Activated naive CD4-positive, alpha-beta T cell treated with anti-CD3 and anti-CD28 coated beads, Interleukin-2, amount 10 ng/mL, durations not matched to agents 7 days and 5 days (primary cell): ENCODE data around the gene TUBA8.
"Not testable (repeated sequence)": the region's sequence is repeated elsewhere in the genome, so short reads cannot be mapped to it uniquely, and the experiment has no call there.

Experiments used
- CTCF ChIA-PET: fragments of 350-600 bp; sonication (Branson Sonifier 250); formaldehyde crosslinking; loops from one replicate; lab custom pipeline; 2021; ENCODE audit warnings: antibody characterized with exemption; lab: Charles Lee
- DNase-seq: peaks from one replicate; pipeline ENCODE4 v3.0.0-alpha.2; 2020
- H3K27ac Mint-ChIP-seq: one replicate; pipeline ENCODE4 v1.8.0; 2021; ENCODE audit warnings: mild to moderate bottlenecking, moderate library complexity, mixed read lengths
- H3K27me3 Mint-ChIP-seq: one replicate; pipeline ENCODE4 v1.8.0; 2021; ENCODE audit warnings: mild to moderate bottlenecking, mixed read lengths
- H3K36me3 Mint-ChIP-seq: one replicate; pipeline ENCODE4 v1.8.0; 2021; ENCODE audit warnings: mixed read lengths
- H3K4me1 Mint-ChIP-seq: one replicate; pipeline ENCODE4 v1.8.0; 2021; ENCODE audit warnings: mixed read lengths
- H3K4me3 Mint-ChIP-seq: one replicate; pipeline ENCODE4 v1.8.0; 2021; ENCODE audit warnings: mild to moderate bottlenecking, moderate library complexity, mixed read lengths
- H3K9me3 Mint-ChIP-seq: one replicate; pipeline ENCODE4 v1.8.0; 2021; ENCODE audit warnings: mixed read lengths

TUBA8 gene

DNA sequence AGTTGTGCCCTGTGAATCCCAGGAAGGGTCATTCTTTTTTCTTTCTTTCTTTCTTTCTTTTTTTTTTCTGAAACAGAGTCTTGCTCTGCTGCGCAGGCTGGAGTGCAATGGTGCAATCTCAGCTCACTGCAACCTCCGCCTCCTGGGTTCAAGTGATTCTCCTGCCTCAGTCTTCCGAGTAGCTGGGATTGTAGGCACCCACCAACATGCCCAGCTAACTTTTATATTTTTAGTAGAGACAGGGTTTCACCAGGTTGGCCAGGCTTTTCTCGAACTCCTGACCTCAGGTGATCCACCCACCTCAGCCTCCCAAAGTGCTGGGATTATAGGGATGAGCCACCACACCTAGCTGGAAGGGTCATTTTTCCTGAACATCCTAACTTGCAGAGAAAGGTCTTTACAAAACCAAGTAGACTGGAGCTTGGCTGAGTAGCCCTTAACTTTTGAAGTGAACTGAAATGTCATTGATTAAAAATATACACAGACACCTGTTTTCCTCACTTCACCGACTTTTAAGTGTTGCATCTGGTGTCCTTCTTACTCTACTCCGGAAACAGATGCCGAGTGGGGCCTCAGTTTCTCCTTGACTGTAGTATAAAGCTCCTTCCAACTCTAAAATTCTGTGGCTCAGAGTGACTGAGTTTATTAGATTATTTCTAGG is 39.2 kb upstream of the TUBA8 start:
- H3K36me3 Mint-ChIP-seq, H3K9me3 Mint-ChIP-seq, H3K27ac Mint-ChIP-seq, H3K4me3 Mint-ChIP-seq, DNase-seq, H3K4me1 Mint-ChIP-seq: not testable (repeated sequence)
- CTCF ChIA-PET: interaction anchor here (0.8 kb wide), 1 partner anchor 246 kb away, joined by 3 read pairs; no protein-coding TSS in a partner anchor
- H3K27me3 Mint-ChIP-seq: peaks cover 28% of the 10 kb centered on the region

DNA sequence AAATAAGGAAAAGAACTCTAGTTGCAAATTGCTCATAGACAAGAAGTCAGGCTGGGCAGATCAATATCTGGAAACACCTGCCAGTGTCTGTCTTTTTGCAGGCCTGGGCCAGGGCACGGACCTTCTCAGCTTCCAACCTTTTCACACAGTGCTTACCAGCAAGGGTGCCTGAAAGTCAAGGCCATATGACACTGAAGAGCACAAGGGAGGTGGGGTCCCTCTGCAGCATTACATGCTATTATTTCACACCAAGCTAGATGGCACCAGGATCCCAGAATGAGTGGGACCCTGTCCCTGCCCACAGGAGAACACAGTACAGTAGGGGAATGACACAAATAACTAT is 38.7 kb upstream of the TUBA8 start:
- H3K27me3 Mint-ChIP-seq: peaks cover 24% of the 10 kb centered on the region
- no peak overlapping the region for H3K4me3 Mint-ChIP-seq
- peaks cover 12% of the 10 kb centered on the region for H3K4me1 Mint-ChIP-seq
- no peak for DNase-seq
- no peak overlapping the region for H3K27ac Mint-ChIP-seq
- H3K9me3 Mint-ChIP-seq: no peaks in the 10 kb centered on the region
- H3K36me3 Mint-ChIP-seq: no peaks in the 10 kb centered on the region
- CTCF ChIA-PET: interaction anchor here (0.6 to 8.1 kb wide), 4 partner anchors 241 to 330 kb away, joined by 3 to 120 read pairs (median 4); no protein-coding TSS in a partner anchor

DNA sequence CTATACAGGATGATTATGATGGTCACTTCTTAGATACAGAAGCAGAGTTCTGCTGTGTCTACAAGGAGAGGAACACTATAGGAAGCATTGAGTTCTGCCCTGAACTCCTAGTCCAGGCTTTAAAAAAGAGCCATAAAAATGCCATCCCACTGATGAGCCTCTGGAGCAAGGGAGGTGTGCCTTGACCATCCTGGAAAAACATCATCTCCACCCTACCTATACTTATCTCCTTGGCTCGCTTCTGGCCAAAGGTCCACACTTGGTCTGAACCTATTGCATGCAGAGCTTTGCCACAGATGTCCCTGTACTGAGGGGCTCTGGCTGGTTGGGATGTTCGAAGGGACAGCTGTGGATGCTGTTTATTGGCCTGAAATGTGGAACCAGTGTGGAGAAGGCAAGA is 37.1 kb upstream of the TUBA8 start:
- Mint-ChIP-seq H3K27me3 (peaks cover 8% of the 10 kb centered on the region), H3K36me3 (peaks cover 1% of the 10 kb centered on the region), H3K4me1 (peaks cover 19% of the 10 kb centered on the region), H3K4me3 (no peak overlapping the region), H3K9me3 (no peaks in the 10 kb centered on the region), H3K27ac (no peak overlapping the region)
- DNase-seq: no peak
- CTCF ChIA-PET: interaction anchor here (0.9 to 8.1 kb wide), 3 partner anchors 49 to 331 kb away, joined by 3 to 120 read pairs (median 4); partner anchors contain the start of gene MICAL3

DNA sequence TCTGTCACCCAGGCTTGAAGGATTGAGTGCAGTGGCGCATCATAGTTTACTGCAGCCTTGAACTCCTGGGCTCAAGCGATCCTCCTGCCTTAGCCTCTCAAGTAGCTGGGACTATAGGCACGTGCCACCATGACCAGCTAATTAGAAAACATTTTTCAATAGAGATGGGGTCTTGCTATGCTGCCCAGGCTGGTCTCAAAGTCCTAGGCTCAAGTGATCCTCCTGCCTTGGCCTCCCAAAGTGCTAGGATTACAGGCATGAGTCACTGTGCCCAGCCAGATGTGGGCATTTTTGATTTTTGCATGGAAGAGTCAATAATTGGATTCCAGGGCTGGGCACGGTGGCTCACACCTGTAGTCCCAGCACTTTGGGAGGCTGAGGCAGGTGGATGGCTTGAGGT is 36.7 kb upstream of the TUBA8 start:
- not testable (repeated sequence) for H3K4me3 Mint-ChIP-seq, H3K9me3 Mint-ChIP-seq, H3K27ac Mint-ChIP-seq, H3K36me3 Mint-ChIP-seq, DNase-seq, H3K27me3 Mint-ChIP-seq
- CTCF ChIA-PET: interaction anchor here (0.9 to 8.1 kb wide), 3 partner anchors 49 to 332 kb away, joined by 3 to 120 read pairs (median 17); partner anchors contain the start of gene MICAL3
- peaks cover 23% of the 10 kb centered on the region for H3K4me1 Mint-ChIP-seq

DNA sequence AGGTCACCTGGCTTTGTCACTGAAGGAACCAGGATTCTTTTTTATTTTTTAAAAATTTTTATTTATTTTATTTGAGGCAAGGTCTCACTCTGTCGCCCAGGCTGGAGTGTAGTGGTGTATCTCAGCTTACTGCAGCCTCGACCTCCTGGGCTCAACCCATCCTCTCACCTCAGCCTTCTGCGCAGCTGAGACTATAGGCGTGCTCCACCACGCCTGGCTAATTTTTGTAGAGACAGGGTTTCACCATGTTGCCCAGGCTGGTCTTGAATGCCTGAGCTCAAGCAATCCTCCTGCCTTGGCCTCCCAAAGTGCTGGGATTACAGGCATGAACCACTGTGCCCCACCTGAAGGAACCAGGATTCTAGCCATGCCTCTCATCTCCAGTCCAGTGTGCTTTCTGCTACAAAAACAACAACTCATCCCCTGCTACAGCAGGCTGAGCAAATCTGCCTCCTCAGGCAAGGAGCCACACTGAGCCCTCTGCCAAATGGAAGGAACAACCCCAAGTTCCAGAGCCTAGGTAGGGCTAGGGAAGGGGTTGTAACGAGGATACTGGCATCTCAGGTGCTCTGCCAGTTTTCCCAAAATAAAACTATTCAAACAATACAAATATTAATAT is 35.4 kb upstream of the TUBA8 start:
- Mint-ChIP-seq H3K9me3 (no peaks in the 10 kb centered on the region), H3K27ac (no peak overlapping the region), H3K27me3 (peaks cover 4% of the 10 kb centered on the region), H3K4me3 (no peak overlapping the region), H3K4me1 (peaks cover 34% of the 10 kb centered on the region), H3K36me3 (peaks cover 10% of the 10 kb centered on the region)
- DNase-seq: no peak
- CTCF ChIA-PET: interaction anchor here (0.6 to 8.1 kb wide), 15 partner anchors 13 to 436 kb away, joined by 3 to 120 read pairs (median 4); no protein-coding TSS in a partner anchor

DNA sequence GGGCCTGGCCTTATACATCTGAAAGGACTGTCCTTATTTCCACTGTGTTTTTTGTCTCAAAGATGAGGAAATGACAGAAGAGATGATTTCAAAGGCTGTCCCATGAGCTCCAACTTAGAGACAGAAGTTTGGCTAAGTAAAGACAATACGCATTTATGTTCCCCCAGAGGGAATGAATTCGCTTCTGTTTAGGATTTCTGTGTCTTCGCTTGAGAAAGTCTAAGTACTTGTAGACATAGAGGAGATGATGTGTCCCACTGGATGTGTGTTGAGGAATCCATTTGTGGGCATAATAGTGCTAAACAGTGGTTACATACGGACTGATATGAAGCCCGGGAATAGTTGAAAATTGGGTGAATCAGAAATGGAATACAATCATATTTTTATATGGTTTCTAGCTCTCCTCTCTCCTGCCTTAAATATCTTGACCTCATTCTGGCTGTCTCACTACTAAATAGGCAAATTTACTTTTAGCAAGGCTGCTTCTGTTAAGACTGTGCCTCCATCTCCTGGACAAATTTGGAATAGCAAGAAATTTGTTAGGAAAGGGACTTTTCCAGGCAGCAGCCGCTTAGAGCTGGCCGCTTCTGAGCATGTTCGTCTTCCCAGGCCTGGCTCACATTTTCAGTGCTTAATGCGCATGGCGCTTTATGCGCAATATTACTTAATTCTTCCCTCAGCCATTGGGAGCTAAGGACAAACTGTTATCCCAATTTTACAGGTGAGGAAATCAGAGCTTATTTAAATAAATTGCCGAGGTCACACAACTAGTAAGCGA is 34.7 kb upstream of the TUBA8 start:
- Mint-ChIP-seq H3K9me3 (no peaks in the 10 kb centered on the region), H3K4me1 (peaks cover 40% of the 10 kb centered on the region), H3K27me3 (peaks cover 4% of the 10 kb centered on the region), H3K36me3 (peaks cover 16% of the 10 kb centered on the region), H3K4me3 (peak overlapping the region; percentile 58), H3K27ac (peak overlapping the region; percentile 50)
- CTCF ChIA-PET: interaction anchor here (0.6 to 8.1 kb wide), 25 partner anchors 13 to 522 kb away, joined by 3 to 120 read pairs (median 4); partner anchors contain the start of gene USP18
- DNase-seq: peak; percentile 44

DNA sequence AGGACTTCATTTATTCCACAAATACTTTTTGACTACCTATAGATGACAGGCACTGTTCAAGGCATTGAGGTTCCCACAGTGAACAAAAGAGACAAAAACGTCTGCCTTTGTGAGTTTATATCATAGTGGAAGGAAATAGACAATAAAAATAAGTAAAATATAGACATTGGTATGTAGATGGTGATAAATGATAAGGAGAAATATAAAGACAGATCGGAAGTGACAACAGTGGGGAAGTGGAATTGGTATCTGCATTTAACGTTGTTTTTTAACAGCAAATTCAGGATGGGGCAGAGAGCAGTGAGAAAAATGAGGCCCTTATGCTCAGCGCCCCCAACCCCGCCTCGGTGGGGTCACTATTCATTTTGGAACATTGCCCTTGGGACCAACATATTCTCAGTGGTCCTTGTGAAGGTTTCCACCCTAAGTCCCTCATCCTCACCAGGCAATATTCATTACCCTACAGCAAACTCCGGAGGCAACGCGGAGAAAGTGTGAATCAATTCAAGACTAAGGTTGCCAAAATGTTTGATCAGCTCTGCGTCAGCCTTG is 33.4 kb upstream of the TUBA8 start:
- CTCF ChIA-PET: interaction anchor here (0.6 to 8.1 kb wide), 12 partner anchors 12 to 523 kb away, joined by 3 to 120 read pairs (median 6); no protein-coding TSS in a partner anchor
- H3K4me3 Mint-ChIP-seq: peak overlapping the region; percentile 84
- no peaks in the 10 kb centered on the region for H3K9me3 Mint-ChIP-seq
- H3K27ac Mint-ChIP-seq: peak overlapping the region; percentile 92
- H3K27me3 Mint-ChIP-seq: no peaks in the 10 kb centered on the region
- DNase-seq: no peak
- peaks cover 28% of the 10 kb centered on the region for H3K36me3 Mint-ChIP-seq
- H3K4me1 Mint-ChIP-seq: peaks cover 50% of the 10 kb centered on the region

DNA sequence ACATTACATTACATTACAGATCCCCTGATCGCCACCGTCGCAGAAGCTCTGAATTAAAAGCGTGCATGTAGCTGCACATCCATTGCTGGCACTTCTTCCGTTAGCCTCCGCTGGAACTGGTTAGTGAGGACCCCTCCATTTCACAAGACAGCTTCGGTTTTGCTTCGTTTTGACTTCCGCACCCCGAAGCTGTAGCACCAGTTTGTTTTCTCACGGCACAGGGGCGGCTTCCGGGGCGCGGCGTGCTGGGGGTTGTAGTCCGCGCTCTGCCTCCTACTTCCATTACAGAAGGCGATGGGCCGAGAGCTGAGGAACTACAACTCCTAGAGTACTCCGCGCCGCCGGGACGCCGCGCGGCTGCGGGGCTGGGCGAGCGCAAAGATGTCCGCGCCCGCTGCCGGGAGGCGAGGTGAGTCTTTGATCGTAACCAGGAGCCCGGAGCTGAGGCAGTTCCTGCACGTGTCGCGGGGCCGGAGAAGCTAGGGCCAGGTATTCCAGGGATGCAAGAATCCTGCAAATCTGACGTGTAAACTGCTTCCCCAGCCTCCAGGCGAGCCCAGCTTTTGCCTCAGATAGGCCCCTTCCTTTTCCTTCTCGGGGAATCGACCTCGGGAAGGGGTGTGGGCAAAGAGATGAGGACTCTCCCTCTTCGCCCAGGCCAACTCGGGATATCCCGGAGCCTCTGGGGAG is 32.8 kb upstream of the TUBA8 start, which contains the start of gene PEX26:
TSS of gene PEX26 (plus strand) at position 352 of the 690 bp plus-strand sequence. CDS start 387 bp downstream, outside the sequence.
- H3K4me3 Mint-ChIP-seq: peak within 1 kb of the TSS; percentile 84
- CTCF ChIA-PET: interaction anchor here (0.6 to 8.1 kb wide), 5 partner anchors 11 to 333 kb away, joined by 3 to 120 read pairs (median 3); no protein-coding TSS in a partner anchor
- H3K36me3 Mint-ChIP-seq: peaks cover 34% of the 10 kb centered on the region
- H3K4me1 Mint-ChIP-seq: peaks cover 55% of the 10 kb centered on the region
- no peaks in the 10 kb centered on the region for H3K27me3 Mint-ChIP-seq
- peak within 1 kb of the TSS; percentile 92 for H3K27ac Mint-ChIP-seq
- no peaks in the 10 kb centered on the region for H3K9me3 Mint-ChIP-seq
- peak; percentile 98 for DNase-seq

DNA sequence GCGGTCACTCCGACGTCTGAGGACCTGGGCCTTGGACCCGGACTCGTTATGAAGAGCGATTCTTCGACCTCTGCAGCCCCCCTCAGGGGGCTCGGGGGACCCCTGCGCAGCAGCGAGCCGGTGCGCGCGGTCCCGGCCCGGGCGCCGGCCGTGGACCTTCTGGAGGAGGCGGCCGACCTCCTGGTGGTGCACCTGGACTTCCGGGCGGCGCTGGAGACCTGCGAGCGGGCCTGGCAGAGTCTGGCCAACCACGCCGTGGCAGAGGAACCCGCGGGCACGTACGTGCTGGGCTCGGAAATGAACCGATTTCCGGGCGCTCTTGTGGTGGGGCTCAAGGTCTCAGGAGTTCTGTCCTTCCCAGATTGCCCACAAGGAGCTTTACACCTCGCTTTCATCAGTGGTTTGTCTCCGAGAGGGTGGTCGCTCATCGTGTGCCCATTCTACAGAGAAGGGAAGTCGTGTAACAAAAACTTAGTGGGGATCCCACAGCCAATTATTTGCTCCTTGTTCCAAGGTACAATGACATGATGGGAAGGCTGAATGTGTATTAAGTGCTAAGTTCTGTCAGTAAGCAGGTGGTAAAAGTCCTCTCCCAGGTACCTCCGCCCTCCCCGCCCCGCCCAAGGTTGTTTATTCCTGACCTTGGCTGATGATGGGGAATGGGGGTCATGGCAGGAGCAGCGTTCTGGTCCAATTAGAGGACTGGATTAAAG is 32.1 kb upstream of the TUBA8 start:
- CTCF ChIA-PET: interaction anchor here (1.0 to 8.1 kb wide), 5 partner anchors 10 to 293 kb away, joined by 3 to 120 read pairs (median 5); partner anchors contain the start of gene USP18
- H3K4me1 Mint-ChIP-seq: peaks cover 55% of the 10 kb centered on the region
- H3K4me3 Mint-ChIP-seq: peak overlapping the region; percentile 84
- peaks cover 38% of the 10 kb centered on the region for H3K36me3 Mint-ChIP-seq
- H3K27me3 Mint-ChIP-seq: no peaks in the 10 kb centered on the region
- H3K27ac Mint-ChIP-seq: peak overlapping the region; percentile 92
- H3K9me3 Mint-ChIP-seq: no peaks in the 10 kb centered on the region
- peak; percentile 68 for DNase-seq

DNA sequence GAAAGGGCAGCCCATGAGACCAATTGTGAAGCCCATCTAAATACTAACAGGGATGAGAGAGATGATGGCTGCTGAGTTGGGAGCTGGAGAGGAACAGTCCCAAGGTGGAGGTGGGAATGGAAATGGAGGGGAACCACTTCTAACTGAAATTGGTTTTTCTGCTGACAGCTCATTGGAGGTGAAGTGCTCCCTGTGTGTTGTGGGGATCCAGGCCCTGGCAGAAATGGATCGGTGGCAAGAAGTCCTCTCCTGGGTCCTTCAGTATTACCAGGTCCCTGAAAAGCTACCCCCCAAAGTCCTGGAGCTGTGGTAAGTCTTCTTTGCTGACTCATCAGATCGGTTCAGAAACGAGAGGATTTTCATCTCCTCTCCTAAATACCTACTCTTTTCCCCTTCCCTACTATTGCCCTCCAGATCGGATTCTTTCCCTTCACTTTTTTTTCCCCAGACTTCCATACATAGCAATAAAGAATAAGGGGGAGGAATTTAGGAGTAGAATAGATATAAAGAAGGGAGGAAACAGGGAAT is 30.8 kb upstream of the TUBA8 start:
- CTCF ChIA-PET: interaction anchor here (0.7 to 8.1 kb wide), 5 partner anchors 9 to 249 kb away, joined by 3 to 120 read pairs (median 3); partner anchors contain the start of gene USP18
- no peaks in the 10 kb centered on the region for H3K27me3 Mint-ChIP-seq
- peaks cover 44% of the 10 kb centered on the region for H3K36me3 Mint-ChIP-seq
- no peaks in the 10 kb centered on the region for H3K9me3 Mint-ChIP-seq
- H3K27ac Mint-ChIP-seq: no peak overlapping the region
- peak overlapping the region; percentile 1 for H3K4me3 Mint-ChIP-seq
- no peak for DNase-seq
- H3K4me1 Mint-ChIP-seq: peaks cover 55% of the 10 kb centered on the region

DNA sequence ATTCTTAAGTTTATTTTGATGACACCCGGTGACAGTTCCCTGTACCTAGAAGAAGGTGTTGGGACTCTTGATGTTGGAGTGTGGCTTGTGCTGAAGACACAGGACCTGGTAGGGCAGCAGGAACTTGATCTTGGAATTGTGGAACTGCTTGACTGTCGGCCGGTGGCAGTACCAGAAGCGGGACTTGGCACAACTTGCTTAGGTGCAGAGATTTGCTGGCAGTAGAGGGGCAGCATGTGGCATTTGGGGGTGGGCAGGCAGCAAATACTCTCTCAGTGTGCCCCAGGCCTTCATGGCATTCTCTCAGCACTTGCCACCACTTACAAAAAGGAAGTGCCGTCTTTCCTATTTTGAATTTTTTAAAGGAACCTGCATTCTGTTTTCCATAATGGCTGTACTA is 29.2 kb upstream of the TUBA8 start:
- Mint-ChIP-seq H3K4me1 (peaks cover 48% of the 10 kb centered on the region), H3K9me3 (no peaks in the 10 kb centered on the region), H3K27me3 (no peaks in the 10 kb centered on the region), H3K36me3 (peaks cover 54% of the 10 kb centered on the region), H3K27ac (peak overlapping the region; percentile 30), H3K4me3 (no peak overlapping the region)
- DNase-seq: no peak
- CTCF ChIA-PET: no interaction called here

DNA sequence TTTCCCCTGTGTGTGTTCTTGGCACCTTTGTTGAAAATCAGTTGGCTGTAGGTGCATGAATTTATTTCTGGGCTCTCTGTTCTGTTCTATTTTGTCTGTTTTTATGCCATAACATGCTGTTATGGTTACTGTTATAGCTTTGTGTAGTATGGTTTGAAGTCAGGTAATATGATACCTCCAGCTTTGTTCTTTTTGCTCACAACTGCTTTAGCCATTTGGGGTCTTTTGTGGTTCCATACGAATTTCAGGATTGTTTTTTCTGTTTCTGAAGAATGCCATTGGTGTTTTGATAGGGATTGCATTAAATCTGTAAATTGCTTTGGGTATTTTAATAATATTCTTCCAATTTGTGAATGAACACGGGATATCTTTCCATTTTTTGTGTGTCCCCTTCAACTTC is 28.1 kb upstream of the TUBA8 start:
- no peaks in the 10 kb centered on the region for H3K9me3 Mint-ChIP-seq
- H3K27me3 Mint-ChIP-seq: no peaks in the 10 kb centered on the region
- CTCF ChIA-PET: no interaction called here
- H3K4me3 Mint-ChIP-seq: no peak overlapping the region
- H3K27ac Mint-ChIP-seq: no peak overlapping the region
- H3K4me1 Mint-ChIP-seq: peaks cover 41% of the 10 kb centered on the region
- DNase-seq: no peak
- H3K36me3 Mint-ChIP-seq: peaks cover 56% of the 10 kb centered on the region
